ENCODE measurements around the gene CHP2.
"Not testable (repeated sequence)": the region's sequence is repeated elsewhere in the genome, so short reads cannot be mapped to it uniquely, and the experiment has no call there.

Gene CHP2

DNA sequence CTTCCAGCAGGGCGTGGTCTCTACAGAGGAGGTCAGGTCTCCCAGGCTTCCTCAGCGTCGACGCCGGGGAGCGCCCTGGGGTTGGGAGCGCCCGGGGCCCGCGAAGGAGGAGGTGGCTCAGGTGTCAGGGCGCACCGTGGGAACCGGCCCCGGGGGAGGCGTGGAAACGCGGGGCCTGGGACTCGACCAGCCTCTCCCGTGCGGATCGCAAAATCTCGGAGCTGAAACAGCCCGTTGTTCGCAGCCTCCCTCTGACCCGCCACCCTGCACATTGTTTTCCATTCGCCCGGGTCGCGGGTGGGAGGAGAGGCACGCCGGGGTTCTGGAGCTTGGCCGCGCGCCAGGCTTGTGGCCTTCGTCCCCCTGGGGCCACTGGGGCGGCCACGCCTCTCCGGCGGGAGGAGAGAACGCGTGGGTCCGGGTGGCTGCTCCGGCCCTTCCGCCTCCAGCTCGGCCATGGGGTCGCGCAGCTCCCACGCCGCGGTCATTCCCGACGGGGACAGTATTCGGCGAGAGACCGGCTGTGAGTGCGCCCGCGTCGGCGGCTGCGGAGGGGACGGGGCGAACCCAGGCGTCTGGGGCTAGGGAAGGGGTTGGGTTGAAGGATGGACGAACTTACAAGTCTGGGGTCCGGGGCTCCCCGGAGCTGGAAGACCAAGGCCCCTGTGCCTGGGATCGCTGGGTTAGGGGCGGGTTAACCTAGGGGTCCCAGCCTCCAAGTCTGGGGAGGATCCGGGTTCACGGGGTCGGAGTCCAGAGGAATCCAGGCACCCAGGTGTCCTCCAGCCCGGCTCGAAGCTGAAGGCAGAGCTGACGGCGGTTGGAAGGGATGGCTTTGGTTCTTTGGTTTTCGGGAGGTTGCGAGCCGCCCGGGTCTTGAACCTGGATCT is at the start of gene CHP2:
TSS of gene CHP2 (plus strand) at position 433 of the 890 bp plus-strand sequence. CDS start at position 457, 24 bp downstream.
- DNase-seq, result no peak

GRCh38 chr16:23705517-23705902 is 49.3 kb upstream of the CHP2 start:
- DNase-seq, result no peak

DNA sequence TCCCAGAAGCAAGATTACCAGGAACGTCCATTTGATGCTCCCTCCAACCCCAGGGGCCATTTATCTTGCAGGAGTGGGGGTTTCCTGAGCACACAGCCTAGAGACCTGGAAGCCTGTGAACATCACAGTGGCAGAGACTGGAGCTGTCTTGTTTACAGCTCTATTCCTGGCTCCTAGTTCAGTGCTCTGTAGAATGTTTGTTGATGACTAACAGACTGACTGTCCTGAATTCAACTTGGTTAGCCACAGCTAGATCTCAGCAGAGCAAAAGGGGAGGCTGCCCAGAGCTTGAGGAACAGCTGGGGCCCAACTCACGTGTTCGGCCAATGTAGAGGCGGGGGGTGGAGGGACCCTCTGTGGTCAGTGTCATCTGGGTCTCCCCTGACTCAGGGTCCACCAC is 48.4 kb upstream of the CHP2 start:
- DNase-seq, result no peak

GRCh38 chr16:23709536-23709935 is 45.3 kb upstream of the CHP2 start:
- no peak for DNase-seq

- DNase-seq, result no peak
Measured at GRCh38 chr16:23710008-23710407, 44.8 kb upstream of the CHP2 start.

- DNase-seq, result no peak
Measured at GRCh38 chr16:23710504-23710903, 44.3 kb upstream of the CHP2 start.

- DNase-seq, result no peak
Measured at GRCh38 chr16:23711785-23712184, 43.0 kb upstream of the CHP2 start.

- no peak for DNase-seq
Measured at GRCh38 chr16:23712976-23713375, 41.9 kb upstream of the CHP2 start, which contains the start of gene ERN2. Gene ERN2, minus strand, starts transcription at chr16:23713222. Its CDS starts 35 bp downstream, at chr16:23713187.

- DNase-seq, result no peak
Measured at GRCh38 chr16:23716484-23716883, 38.3 kb upstream of the CHP2 start.

- not testable (repeated sequence) for DNase-seq
Measured at GRCh38 chr16:23722613-23723240, 32.1 kb upstream of the CHP2 start.

GRCh38 chr16:23724096-23724784 is 30.6 kb upstream of the CHP2 start:
- DNase-seq, result no peak

- DNase-seq, result no peak
Measured at GRCh38 chr16:23724785-23725131, 30.1 kb upstream of the CHP2 start.

DNA sequence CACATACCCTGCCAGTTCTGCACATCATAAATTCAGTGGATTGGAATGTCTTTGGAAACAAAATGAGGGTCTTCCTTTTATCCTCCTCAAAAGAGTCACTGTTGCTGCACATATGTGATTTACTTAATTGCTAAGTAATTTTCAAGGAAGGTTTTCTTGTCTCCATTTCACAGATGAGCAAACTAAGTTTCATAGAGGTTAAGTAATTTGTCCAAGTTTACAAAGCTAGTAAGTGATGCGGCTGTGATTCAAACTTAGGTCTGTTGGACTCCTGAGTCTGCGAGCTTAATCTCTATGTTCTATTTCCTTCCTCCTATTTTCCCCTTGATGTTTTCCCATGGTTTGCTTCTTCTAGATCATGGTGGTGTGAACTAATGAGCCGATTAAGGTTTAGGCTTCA is 28.1 kb upstream of the CHP2 start:
- no peak for DNase-seq

- DNase-seq, result no peak
Measured at GRCh38 chr16:23728112-23728477, 26.7 kb upstream of the CHP2 start.

DNA sequence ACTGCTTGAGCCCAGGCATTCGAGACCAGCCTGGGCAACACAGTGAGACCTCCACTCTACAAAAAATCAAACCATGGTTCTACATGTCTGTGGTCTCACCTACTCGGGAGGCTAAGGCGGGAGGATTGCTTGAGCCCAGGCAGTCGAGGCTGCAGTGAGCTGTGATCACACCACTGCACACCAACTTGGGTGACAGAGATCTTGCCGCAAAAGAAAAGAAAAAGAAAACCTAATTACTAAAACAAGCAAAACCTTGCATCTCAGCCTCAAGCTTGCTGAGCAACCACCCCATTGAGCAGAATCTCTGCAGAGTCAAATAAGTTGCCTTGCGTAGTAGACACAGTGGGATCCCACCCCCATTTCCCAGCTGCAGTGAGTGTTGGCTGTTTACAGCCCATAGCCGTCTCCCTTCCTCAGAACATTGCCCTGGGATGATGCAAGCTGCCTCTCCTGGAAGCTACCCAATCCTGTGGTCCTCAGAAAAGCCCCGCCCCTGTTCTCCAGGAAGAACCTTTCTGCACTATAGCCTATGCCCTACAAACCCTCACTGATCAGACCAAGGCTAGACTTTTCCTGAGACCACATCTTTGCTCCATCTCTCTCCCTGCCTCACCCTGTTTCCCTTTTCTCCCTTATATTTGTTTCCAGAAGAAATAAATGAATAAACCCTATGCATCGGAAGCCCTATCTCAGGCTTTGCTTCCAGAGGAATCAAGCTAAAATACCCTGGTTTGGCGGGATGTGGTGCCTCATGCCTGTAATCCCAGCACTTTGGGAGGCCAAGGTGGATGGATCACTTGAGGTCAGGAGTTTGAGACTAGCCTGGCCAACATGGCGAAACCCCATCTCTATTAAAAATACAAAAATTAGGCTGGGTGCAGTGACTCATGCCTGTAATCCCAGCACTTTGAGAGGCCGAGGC is 25.1 kb upstream of the CHP2 start:
- DNase-seq, result no peak

GRCh38 chr16:23734176-23734893 is 20.5 kb upstream of the CHP2 start:
- DNase-seq, result no peak

DNA sequence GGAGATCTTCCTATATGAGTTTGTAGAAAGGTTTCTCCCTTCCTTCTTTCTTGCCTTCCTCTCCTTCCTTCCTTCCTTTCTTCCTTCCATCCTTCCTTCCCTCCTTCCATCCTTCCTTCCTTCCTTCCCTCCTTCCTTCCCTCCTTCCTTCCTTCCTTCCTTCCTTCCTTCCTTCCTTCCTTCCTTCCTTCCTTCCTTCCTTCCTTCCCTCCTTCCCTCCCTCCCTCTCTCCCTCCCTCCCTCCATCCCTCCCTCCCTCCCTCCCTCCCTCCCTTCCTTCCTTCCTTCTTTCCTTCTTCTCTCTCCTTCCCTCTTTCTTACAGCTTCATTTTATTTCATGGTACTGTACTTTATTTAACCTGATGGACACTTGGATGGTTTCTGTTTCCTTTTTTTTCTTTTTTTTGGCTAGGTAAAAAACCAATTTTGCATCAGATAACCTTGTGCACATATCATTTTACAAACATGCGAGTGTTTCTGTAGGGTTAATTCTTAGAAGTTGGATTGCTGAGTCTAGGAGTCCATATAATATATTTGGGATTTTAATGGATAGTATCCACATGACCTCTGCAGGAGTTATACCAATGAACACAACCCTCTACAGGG is 17.3 kb upstream of the CHP2 start:
- not testable (repeated sequence) for DNase-seq

DNA sequence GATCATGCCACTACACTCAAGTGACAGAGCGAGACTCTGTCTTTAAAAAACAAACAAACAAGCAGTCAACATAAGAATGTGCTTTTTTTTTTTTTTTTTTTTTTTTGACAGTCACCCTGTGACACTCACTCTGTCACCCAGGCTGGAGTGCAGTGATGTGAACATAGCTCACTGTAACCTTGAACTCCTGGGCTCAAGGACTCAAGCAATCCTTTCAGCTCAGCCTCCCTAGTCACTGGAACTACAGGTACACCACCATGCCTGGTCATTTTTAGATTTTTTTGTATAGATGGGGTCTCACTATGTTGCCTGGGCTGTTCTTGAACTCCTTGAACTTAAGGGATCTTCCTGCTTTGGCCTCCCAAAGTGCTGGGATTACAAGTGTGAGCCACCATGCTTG is 15.3 kb upstream of the CHP2 start:
- no peak for DNase-seq

DNA sequence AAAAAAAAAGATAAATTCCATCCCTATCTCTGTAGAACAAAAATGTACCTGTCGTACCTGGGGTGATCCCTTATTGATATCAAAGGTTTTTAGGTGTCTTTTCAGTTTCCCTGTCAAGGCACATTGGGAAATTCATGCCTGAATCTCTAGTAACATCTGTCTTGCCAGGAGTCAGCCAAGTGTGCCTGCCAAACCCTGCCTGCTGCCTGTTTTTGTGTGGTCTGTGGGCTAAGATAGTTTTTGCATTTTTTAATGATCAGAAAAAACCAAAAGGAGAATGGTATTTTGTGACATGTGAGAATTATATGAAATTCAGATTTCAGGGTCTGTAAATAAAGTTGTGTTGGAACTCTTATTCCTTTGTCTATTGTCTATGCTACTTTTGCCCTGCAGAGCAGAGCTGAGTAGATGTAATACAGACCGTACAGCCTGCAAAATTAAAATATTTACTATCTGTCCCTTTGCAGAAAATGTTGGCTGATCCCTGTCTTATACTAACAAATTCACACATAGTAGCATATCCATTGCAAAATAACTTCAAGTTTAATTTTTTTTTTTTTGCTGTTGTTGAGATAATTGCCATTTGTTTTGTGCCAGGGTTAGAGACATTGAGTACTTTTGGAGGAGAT is 13.0 kb upstream of the CHP2 start:
- no peak for DNase-seq

GRCh38 chr16:23742766-23743165 is 12.1 kb upstream of the CHP2 start:
- DNase-seq, result no peak

DNA sequence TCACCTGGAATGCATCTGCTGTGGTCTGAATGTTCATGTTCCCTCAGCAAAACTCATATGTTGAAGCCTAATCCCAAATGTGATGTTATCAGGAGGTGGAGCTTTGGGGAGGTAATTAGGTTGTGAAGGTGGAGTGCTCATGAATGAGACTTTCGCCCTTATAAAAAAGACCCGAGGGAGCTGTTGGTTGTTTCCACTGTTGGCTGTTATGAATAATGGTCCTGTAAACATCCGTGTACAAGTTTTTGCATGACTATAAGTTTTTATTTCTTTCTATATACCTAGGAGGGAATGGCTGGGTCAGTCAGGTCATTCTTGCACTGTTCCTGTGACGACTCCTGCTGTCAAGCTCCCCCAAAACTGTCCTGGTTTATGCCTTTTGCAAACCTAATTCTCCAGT is 9.6 kb upstream of the CHP2 start:
- no peak for DNase-seq

Data from activated CD4-positive, alpha-beta T cell treated with anti-CD3 and anti-CD28 coated beads, Interleukin-2, amount 50 U/mL, for 16 hours (primary cell).